ENCODE results near the gene ARL6IP1.
"Not testable (repeated sequence)": the region's sequence is repeated elsewhere in the genome, so short reads cannot be mapped to it uniquely, and the experiment has no call there.

ARL6IP1 gene

DNA sequence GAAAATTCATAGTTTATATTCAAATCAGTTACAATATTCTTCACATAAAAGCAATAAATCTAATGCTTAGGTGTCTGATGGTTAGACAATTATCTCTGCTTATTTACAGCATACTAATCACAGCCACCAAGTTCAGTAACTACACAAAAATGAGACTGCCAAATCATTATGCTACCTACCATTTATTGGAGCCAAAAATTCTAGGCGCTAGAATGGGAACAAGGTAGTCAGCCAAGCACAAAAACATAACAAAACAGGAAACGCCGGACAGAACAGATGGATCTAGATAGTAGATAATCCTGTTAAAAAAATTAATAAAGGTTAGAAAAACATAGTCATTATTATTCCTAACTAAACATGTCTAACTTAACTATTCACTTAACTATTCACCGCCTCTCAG lies 3.6 kb downstream of the ARL6IP1 start:
- DNase-seq, result no peak

DNA sequence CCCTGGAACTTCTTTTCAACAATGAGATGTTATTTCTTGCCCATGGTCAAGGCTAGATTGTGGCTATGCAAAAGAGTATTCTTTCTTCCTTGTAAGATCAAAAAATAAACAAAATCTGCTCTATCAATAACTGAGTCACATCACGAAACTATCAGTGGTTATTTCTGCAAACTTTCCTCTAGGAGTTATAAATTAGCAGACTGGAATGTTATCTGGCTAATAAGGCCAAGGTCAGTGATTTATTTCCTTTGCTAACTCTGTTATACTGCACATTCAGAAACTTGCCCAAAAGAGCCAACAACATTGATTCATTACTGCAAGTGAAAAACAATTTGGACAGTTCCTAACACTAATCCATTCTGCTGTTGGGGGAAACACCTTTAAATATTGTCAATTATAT lies 5.0 kb downstream of the ARL6IP1 start:
- no peak for DNase-seq

DNA sequence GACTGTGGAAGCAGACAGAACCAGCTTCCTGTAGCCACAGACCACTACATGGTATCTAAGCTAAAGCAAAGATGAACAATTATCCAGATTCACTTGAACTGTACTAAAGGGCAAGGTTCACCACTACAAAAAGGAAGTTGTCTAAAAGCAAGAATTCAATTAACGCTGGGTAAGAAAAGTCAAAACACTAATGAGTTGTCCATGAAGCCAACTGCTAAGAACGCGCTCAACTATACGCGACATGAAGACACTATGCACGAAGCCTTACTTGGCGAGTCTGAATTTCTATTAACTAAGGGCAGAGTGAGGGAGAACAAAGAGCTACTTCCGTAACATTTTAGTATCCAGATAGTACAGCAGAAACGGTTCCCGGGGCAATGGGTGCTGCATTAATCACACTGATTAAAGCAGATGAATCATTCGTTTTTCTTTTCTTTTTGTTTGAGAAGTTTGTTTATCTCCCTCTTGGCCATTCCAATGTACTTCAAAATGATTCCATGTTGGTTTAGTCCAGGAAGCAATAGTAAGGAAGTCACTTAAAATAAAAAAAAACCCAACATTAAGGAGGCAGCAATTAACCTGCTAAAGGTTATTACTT lies 8.4 kb downstream of the ARL6IP1 start:
- no peak for DNase-seq

DNA sequence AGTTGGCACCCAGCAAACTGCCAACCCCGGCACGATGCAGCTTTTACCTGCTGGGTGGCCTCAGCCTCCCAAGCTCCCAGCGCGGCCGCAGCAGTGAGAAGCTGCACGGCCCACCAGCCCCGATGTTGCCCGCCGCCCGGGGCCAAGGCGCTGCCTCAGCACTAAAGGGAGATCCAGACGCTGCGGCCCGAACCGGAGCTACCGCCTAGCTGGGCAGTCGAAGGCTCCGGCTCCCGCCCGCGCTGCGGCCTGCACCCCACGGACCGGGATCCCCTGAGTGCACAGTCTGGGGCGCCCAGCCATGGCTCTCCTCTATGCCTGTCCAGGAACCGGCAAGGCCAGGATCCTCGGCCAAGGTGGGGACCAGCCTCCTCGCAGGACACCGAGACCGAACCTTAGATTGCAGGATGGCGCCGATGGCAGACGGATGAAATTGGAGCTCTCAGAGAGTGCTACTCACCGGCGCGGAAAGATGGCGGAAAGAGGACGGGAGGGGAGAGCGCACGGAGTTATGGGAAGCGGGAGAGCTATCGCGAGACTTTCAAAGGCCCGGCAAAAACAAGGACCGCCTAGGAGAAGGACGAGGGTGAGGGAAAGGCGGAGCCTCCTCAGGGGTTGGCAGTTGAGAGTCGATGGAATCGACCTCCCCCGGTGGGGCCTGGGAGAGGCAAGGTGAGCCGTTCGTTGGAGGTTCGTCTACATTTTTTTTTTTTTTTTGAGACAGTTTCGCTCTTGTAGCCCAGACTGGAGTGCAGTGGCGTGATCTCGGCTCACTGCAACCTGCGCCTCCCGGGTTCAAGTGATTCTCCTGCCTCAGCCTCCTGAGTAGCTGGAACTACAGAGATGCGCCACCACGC lies 11.3 kb downstream of the ARL6IP1 start, which contains the start of gene RPS15A:
Gene RPS15A (minus strand): TSS at position 485 of the 857 bp plus-strand sequence. CDS start 1,221 bp downstream, outside the sequence.
- DNase-seq, result peak; percentile 89

DNA sequence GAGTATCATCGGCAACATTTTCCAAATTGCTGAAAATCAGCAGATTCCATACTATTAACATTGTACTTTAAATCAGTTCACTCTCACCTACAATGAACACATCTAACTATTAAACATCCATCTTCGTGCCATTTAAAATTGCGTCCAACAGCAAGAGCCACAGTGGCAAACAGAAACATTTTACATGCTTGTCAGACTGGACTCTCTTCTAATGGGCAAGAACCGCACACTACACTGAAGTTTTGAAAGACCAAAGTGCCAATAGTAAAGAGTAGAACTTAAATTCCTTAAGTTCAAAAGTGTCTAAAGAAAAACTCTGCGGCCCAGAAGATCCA lies 11.9 kb downstream of the ARL6IP1 start:
- DNase-seq, result no peak

DNA sequence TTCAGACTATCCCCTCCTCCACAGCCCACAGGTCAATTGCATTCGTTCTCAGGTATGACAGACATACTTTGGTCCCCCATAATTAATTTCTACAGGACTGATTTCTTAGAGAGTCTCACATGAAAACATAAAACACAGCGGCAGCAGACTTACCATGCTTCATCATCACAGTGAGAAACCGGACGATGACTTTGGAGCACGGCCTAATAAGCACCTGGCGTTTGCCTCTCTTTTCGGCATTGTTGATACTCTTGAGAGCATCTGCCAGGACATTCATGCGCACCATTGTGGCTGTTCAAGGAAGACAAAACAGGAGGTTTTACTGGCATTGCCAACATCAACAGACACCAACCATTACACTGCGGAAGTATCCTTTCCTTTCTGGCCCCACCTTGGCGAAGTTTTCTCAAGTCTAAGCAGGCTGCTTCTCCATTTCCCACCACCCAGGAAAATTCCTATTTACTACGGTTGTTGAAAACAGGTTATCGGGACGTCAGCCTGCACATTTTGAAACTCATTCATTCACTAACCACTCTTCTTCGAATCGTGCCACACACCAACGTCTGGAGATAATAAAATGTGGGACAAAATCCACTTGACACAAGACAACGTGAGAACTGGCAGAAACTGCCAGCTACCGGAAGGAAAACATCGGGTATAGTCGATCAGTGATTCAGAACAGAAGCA lies 12.4 kb downstream of the ARL6IP1 start:
- DNase-seq, result no peak

DNA sequence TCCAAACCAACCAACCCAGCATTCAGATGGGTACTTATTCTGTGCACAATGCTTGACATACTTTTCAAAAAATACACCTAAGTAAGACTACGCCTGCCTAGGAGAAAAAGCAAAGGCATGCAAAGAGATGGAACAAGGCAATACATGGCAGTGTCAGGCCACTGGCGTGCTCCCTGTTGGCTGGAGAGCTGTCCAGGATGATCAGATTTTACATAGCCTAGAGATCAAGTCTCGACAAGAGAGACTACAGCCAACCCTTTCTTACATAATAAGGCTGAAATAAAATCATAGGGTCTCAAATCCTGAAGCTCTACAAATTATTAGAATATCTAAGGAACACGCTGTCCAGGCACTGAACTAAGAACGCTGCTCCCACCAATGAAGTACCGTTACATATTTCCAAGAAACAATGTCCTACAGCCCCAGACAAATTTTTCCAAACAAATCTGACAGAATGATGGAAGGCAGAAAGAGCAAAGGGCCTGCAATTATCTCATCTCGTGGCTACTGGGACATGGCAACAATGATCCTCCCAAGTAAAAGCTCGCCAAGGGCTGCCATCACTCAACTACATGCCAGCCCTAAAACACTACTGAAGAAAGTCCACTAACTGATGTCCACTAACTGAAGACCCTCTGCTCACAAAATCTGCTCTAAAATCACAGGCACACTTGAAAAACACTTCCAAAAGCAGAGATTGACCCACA lies 16.3 kb downstream of the ARL6IP1 start:
- DNase-seq, result no peak

DNA sequence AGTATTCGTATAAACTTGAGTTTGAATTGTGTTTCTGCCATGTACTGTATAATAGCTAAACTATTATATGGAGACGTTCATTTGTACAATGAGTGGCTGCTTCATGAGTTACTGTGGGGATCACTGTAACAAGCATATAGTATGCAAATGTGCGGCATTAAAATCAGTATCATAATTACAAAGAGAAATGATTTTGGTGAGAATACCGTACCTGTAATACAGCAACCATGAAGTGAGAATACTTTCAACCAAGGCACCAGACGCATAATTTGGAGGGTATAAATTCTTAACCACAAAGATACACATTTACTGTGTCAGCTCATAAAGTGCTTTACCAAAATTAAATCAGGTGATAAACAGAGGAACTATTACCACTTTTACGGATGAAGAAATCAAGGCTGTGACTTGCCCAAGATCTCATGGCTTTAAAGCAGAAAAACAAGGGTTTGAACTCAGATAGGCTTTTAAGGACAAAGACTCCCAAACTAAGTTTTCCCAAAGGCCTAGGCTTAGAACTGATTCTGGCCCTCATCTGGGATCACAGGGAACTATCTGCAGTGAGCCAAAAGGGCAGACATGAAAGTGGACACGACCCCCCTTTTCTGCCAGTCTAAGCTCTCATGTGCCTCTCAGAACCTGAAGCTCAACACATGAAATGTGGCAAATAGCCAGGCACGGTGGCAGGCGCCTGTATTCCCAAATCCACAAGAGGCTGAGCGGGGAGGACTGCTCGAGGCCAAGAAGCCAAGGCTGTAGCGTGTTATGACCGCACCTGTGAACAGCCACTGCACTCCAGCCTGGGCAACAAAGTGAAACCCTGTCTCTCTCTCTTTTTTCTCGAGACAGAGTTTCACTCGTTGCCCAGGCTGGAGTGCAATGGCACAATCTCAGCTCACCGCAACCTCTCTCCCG lies 17.7 kb downstream of the ARL6IP1 start:
- DNase-seq, result no peak

DNA sequence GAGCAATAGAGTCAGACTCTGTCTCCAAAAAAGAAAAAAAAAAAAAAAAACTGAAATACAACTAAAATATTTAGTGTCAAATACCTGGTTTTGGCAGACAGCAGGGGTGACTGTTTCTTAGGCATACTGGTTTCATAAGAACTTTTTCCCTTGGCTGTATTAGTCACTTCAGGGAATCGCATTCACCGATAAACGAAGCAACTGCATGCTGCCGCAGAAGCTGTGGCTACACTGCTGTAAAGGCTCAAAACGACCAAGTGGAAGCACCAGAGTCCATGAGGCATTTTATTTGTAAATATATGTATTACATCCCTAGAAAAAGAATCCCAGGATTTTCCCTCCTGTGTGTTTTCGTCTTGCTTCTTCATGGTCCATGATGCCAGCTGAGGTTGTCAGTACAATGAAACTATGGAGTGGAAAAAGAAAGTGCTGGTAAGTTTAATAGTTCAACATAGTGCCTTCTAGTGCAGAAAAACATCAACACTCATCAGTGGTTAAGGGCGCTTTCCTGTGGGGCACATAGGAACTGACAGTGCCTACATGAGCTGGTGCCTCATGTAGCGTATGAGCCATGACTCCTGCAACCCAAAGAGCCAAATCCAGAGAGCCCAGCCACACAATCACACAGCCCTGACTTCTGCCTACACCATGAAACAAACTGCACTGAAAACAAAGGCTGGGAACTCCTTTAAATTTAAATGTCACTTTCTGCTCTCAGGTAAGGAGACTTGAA lies 18.5 kb downstream of the ARL6IP1 start:
- DNase-seq, result no peak

DNA sequence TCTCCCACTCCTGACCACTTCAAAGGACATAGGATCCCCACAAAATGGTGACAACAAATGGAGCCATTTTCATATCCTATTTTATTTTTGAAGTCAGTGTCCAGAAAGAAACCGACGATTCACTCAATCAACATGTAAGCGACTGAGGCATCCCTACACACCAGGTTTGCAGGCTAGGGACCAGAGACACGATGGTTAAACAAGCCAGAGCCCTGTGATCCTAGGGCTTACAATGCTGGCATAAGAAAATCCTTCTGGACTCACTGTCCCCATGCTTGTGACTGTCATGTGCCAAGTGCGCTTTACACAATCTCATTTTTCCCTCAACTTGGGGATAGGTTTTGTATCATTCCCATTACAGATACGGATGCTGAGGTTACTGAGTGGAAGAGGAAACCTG lies 20.1 kb downstream of the ARL6IP1 start:
- DNase-seq, result not testable (repeated sequence)

DNA sequence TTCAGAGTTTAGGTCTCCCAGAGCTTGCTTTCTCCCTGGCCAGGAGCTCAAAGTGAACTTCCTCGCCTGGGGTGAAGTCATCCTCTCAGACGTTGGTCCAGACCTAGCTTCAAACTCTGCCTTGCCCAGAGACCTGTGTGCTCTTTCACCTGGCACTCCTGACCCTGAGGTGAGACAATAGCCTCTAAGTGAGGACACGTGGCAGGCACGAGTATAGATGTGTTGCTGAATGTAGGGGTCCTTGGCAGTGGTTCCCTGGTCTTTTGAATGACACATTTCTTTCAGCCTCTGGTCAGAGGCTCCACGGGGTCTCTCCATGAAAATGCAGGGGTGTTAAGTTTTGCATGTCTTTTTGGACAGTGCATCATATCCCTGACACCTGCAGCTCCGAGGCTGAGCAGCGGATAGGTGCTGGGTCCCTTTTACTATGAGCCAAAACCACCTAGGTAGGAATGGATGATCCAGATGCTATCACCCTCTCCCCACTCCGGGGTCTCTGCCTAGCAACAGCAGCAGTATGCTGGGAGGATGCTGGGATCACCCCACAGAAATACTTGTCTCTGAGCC lies 20.8 kb downstream of the ARL6IP1 start:
- DNase-seq, result not testable (repeated sequence)

DNA sequence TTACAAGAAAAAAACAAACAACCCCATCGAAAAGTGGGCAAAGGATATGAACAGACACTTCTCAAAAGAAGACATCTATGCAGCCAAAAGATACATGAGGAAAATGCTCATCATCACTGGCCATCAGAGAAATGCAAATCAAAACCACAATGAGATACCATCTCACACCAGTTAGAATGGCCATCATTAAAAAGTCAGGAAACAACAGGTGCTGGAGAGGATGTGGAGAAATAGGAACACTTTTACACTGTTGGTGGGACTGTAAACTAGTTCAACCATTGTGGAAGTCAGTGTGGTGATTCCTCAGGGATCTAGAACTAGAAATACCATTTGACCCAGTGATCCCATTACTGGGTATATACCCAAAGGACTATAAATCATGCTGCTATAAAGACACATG lies 23.7 kb downstream of the ARL6IP1 start:
- not testable (repeated sequence) for DNase-seq

DNA sequence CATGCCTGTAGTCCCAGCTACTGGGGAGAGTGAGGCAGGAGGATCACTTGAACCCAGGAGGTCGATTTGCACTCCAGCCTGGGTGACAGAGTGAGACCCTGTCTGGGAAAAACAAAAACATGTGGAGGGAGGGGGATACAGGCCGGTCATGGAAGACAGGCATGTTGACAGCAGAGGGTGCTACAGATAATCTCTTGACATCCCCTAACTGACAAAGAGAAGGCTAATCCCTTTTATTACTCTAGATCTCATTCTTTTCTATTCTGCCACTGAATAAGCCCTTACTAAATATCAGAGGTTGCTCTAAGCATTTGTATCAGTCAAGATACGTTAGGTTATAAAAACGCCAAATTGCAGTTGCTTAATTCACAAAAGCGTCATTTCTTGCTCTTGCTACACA lies 25.0 kb downstream of the ARL6IP1 start:
- DNase-seq, result not testable (repeated sequence)

DNA sequence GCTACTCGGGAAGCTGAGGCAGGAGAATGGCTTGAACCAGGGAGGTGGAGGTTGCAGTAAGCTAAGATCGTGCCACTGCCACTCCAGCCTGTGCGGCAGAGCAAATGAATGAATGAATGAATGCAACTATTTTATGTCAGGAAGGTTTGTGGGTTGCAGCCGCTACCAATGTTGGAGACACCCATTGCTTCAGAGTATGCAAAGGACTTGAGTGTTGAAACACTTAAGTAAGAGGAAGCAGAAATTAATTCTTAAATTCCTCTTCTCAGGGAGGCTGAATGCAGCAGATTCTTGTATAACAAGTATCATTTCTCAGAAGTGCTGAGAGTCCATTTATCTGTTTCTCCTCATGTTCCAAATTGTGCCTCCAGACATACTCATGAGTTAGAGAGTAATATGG lies 26.7 kb downstream of the ARL6IP1 start:
- DNase-seq, result not testable (repeated sequence)

DNA sequence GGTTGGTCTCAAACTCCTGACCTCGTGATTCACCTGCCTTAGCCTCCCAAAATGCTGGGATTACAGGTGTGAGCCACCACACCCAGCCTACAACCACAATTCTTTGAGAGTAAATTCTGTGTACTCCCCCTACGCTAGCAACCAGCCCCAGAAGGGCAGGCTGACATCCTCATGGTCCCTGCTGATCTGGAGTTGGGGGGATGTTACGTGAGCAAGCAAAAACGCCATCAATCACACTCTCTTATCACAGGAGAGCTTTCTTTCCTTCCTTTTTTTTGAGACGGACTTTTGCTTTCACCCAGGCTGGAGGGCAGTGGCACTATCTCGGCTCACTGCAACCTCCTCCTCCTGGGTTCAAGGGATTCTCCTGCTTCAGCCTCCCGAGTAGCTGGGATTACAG lies 29.2 kb downstream of the ARL6IP1 start:
- not testable (repeated sequence) for DNase-seq

DNA sequence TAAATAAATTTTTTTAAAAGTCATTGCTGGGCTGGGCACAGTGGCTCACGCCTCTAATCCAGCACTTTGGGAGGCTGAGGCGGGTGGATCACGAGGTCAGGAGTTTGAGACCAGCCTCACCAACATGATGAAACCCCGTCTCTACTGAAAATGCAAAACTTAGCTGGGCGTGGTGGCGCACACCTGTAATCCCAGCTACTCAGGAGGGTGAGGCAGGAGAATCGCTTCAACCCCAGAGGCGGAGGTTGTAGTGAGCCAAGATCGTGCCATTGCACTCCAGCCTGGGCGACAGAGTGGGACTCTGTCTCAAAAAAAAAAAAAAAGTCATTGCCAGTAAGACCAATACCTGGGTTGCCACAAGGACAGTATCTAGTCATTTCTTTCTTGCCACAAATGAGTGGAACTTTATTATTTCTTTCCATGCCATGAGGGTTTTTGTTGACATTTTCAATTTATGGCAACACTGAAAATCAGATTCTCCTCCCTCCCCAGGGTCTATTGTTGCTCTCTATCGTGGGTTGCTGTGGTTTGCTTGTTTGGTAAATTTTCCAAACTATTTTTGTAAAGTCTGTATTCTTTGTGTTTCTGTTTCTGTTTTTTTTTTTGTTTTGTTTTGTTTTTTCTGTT lies 30.9 kb downstream of the ARL6IP1 start:
- DNase-seq, result not testable (repeated sequence)

DNA sequence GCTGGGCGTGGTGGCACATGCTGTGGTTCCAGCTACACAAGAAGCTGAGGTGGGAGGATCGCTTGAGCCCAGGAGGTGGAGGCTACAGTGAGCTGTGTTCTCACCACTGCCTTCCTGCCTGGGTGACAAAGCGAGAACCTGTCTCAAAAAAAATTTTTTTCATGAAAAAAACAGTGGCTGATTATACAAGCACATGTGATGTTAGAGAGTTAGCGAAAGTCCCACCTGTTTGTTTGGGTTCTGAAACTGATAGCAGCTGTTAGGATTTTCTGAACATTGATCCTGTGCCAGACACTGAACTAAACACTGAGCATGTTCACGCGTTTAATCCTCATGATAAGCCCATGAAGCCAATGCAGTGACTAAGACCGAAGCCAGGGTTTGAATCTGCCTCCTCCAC lies 34.1 kb downstream of the ARL6IP1 start:
- not testable (repeated sequence) for DNase-seq

DNA sequence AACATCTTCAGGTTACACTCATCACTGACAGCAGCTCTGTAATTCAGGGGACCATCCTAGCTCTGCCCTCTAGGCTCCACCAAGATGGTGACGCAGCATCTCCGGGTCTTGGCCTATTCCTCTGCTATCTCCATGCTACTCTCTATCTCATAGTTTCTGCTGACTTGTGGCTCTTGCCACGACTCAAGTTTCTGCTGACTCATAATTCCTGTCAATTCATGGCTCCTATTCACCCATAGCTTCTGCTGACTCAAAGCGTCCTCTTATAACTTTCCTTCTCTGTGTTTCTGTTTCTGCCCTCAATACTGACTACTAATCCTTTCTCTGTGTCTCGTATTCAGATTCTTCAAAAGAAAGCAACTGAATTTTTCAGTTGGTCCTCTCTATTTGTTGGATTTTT lies 38.6 kb downstream of the ARL6IP1 start:
- DNase-seq, result not testable (repeated sequence)

DNA sequence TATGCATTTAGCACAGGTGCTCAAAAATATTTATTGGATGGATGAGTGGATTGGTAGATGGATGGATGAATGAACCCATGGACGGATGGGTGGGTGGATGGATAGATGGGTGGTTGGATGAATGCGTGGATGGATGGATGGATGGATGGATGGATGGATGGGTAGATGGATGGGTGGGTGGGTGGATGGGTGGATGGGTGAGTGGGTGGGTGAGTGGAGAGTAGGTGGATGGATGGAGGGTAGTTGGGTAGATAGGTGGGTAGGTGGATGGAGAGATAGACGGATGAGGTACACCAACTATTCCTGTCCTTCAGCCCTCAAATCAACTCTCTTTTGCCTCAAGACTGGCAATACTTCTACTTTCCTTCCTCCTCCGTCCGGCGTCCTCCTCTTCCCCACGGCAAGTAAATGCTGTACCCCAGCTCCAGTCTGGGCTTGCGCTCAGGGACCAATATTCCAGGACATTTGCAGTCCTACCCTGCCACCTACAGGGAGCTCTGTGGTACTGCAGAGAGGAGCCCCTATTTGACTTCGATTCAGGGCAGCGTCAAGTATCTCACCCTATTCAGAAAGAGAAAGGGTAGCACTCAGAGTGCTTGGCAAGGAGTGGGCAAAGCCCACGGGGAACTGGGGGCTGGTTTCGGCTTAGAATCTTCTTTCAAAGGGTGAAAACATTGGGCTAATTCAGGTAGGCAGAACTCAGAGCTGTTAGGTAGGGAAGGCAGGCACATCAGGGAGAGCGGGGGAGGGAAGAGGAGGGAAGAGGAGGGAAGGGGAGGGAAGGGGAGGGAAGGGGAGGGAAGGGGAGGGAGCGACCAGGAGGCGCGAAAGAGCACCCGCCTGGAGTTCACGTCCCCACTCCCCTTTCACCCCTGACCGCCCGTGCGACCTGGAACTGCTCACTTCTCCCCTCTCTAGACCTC lies 41.5 kb downstream of the ARL6IP1 start:
- not testable (repeated sequence) for DNase-seq

Data from NCI-H1105 (cell line).